ENCODE measurements around the gene LAYN.

LAYN gene

GRCh38 chr11:111555255-111555654 lies 14.7 kb downstream of the LAYN start:
- TF ChIP-seq CTCF (conservative IDR thresholded peaks at IDR 0.05), result no peak
- peak overlapping the region; percentile 44; the same call in 1 of the 2 replicates for H3K27ac ChIP-seq

- TF ChIP-seq CTCF (conservative IDR thresholded peaks at IDR 0.05), result no peak
- no peak overlapping the region for H3K27ac ChIP-seq
Measured at GRCh38 chr11:111557425-111558111, 17.0 kb downstream of the LAYN start.

DNA sequence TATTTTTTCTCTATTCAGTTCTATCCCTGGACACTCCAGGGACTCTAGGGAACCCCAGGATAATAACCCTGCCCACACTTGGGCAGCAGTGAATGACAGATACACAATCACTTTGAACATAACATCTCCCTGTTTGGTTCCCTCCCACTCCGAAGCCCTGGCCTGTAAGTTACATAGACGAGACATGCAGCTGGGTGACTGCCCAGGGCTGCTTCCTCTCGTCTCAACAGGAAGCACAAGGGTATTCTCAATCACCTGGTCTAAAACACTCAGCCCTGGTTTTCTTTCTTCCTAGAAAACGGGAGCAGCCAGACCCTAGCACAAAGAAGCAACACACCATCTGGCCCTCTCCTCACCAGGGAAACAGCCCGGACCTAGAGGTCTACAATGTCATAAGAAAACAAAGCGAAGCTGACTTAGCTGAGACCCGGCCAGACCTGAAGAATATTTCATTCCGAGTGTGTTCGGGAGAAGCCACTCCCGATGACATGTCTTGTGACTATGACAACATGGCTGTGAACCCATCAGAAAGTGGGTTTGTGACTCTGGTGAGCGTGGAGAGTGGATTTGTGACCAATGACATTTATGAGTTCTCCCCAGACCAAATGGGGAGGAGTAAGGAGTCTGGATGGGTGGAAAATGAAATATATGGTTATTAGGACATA lies 19.4 kb downstream of the LAYN start:
- H3K27ac ChIP-seq, result no peak overlapping the region
- TF ChIP-seq CTCF (conservative IDR thresholded peaks at IDR 0.05), result no peak

DNA sequence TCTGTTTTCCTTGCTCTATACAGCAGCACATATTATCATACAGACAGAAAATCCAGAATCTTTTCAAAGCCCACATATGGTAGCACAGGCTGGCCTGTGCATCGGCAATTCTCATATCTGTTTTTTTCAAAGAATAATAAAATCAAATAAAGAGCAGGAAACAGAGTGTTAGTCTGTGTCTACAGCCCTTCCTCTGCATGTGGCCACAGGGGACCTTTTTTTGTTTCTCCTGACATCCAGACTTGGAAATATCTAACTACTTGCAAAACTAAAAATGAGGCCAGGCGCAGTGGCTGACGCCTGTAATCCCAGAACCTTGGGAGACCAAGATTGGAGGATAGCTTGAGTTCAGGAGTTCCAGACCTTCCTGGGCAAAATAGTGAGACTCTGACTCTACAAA lies 20.3 kb downstream of the LAYN start:
- H3K27ac ChIP-seq, result no peak overlapping the region
- no peak for TF ChIP-seq CTCF (conservative IDR thresholded peaks at IDR 0.05)

GRCh38 chr11:111561306-111561705 lies 20.8 kb downstream of the LAYN start:
- no peak overlapping the region for H3K27ac ChIP-seq
- TF ChIP-seq CTCF (conservative IDR thresholded peaks at IDR 0.05), result no peak

DNA sequence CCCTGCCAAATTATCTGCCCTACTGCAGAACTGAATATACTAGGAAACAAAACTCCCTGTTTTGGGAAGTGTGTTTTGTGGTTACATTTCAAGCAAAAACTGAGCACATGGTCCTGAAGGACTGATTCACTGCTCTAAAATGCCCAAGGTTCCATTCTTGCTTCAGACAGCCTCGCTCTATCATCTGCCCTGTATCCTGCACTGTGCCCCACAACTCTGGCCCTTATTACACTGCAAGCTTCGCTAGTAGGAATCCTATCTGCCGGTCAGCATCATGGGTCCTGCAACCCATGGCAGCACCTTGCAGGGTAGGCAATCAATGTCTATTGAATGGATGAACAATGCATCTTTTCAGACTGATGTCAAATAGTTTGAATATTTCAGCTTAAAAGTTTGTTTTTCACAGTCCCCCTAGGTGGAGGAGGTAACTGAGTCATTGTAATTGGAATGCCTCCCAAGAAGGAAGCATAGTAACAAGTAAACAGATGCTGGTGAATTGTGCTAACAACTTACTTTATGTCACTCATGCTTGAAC lies 21.3 kb downstream of the LAYN start:
- TF ChIP-seq CTCF (conservative IDR thresholded peaks at IDR 0.05), result no peak
- H3K27ac ChIP-seq, result no peak overlapping the region

- H3K27ac ChIP-seq, result no peak overlapping the region
- TF ChIP-seq CTCF (conservative IDR thresholded peaks at IDR 0.05), result no peak
Measured at GRCh38 chr11:111562692-111563389, 22.3 kb downstream of the LAYN start.

All from VCaP (cell line).